22Rv1 (cell line): ENCODE measurements around the gene PRRT1B.

ENCODE experiments used
- CTCF ChIP-seq: fragments of 450-650 bp; IDR thresholded peaks from 2 replicates; pipeline ENCODE4 v1.5.1; 2017; ENCODE audit warnings: mild to moderate bottlenecking
- ZFX ChIP-seq: fragments of 450-650 bp; IDR thresholded peaks from 2 replicates; pipeline ENCODE4 v1.6.1; 2017; ENCODE audit warnings: antibody characterized with exemption, borderline replicate concordance

GRCh38 chr9:131521822-131522221 lies 23.5 kb upstream of the PRRT1B start:
- TF ChIP-seq CTCF (no peak), ZFX (no peak)
